Heart left ventricle (tissue), 16 donors: ENCODE results near the gene NKAIN2. TPM values are rescaled to one million over a fixed set of nuclear protein-coding genes. Genes with fewer than 3 reads are reported as not detected.

Experiments
- ATAC-seq, 4 donors: fragments of 200-7000 bp; cut with Tn5 transposase; one replicate each; pipeline ENCODE4 v1.9.1; 2020 to 2022; ENCODE audit warnings: moderate library complexity in 4 of 4, mild to moderate bottlenecking in 3 of 4, moderate number of reproducible peaks in 1 of 4
- DNase-seq, 5 donors: peaks; one replicate each; pipeline ENCODE4 v3.0.0-alpha.2; 2020
- H3K27ac ChIP-seq, 12 donors: fragments of 200-600 bp; sonication (generic) in 4 of 12; one replicate each; pipeline versions ENCODE4 v1.5.0 to v1.8.0; 2016 to 2022; ENCODE audit warnings: mild to moderate bottlenecking in 2 of 12
- H3K27me3 ChIP-seq, 9 donors: fragments of 200-600 bp; sonication (generic) in 2 of 9; one replicate each; pipeline versions ENCODE4 v1.5.1 to v1.8.0; 2016 to 2022; ENCODE audit warnings: mild to moderate bottlenecking in 3 of 9
- H3K36me3 ChIP-seq, 9 donors: fragments of 200-600 bp; sonication (generic) in 2 of 9; one replicate each; pipeline versions ENCODE4 v1.5.0 to v1.8.0; 2018 to 2022; ENCODE audit warnings: mild to moderate bottlenecking in 2 of 9
- H3K4me1 ChIP-seq, 12 donors: fragments of 200-600 bp; sonication (generic) in 4 of 12; one replicate each; pipeline versions ENCODE4 v1.5.0 to v1.8.0; 2016 to 2022; ENCODE audit warnings: mild to moderate bottlenecking in 3 of 12
- H3K4me3 ChIP-seq, 12 donors: fragments of 200-600 bp; sonication (generic) in 4 of 12; one replicate each; pipeline versions ENCODE4 v1.5.0 to v1.8.0; 2017 to 2022; ENCODE audit warnings: mild to moderate bottlenecking in 9 of 12, moderate library complexity in 4 of 12
- H3K9me3 ChIP-seq, 12 donors: fragments of 200-600 bp; sonication (generic) in 4 of 12; one replicate each; pipeline versions ENCODE4 v1.5.0 to v1.8.0; 2016 to 2022; ENCODE audit warnings: mild to moderate bottlenecking in 1 of 12
- POLR2A ChIP-seq, 2 donors: fragments of 450-650 bp; IDR thresholded peaks; one replicate each; pipeline ENCODE4 v1.6.1; 2017; ENCODE audit warnings: antibody characterized with exemption in 2 of 2, mild to moderate bottlenecking in 2 of 2, moderate library complexity in 2 of 2
- WGBS, 4 donors: extraction: QIAGEN DNeasy Blood & Tissue Kit in 2 of 4; methylation state at CpG; one replicate each; pipeline versions ENCODE4 v1.1.5 to v1.1.7; 2013 to 2018; 5-methylcytosine and 5-hydroxymethylcytosine counted together
- intact Hi-C, 10 donors: fragments of 100-400 bp; cut with DNase I; formaldehyde crosslinking; loops; one replicate each; pipeline versions ENCODE4 v1.11.1 to v1.14.2; 2022
- polyA plus RNA-seq, 2 donors: library from polyadenylated mRNA; stranded (reverse); fragments of 200-250 nt; gene quantifications; one replicate each; pipeline ENCODE4 v1.2.3, GENCODE V29; 2013
- total RNA-seq, 9 donors: library from RNA; depleted of rRNA in 2 of 9; stranded (reverse); fragments of >200 nt in 2 of 9; fragmentation: NEBNext Ultra II Directional in 3 of 9; extraction: Animal tissue kit (Norgen Biotek cat#: 25700) in 3 of 9; gene quantifications; one replicate each; pipeline versions ENCODE4 v1.1.0 to v1.2.4, GENCODE V29; 2016 to 2023
- TF ChIP-seq, protein P1 (sequence below), 12 donors: fragments of 200-600 bp; sonication (generic) in 4 of 12; IDR thresholded peaks; one replicate each; pipeline versions ENCODE4 v1.5.0 to v1.8.0; 2018 to 2022; ENCODE audit warnings: antibody characterized with exemption in 12 of 12, mild to moderate bottlenecking in 5 of 12
- donor health status: ischemic (EF 13 %, LVEDD 7.1; RV severe dilation, severe dysfunction).
- donor health status: healthy with polysubstance abuse.
- donor health status: DM: no; HTN: yes; CAD: no.
- donor health status: DM: no; HTN: no; CAD: no.
- donor health status: ischemic (EF 25% LVEDD 6.9; RV normal size, moderate dysfunction).
- donor health status: ischemic (EF 25% LVEDD 5.7; RV mildly dilated, moderate dysfunction).
- donor health status: healthy.
- donor health status: DM: yes; HTN: yes; CAD: no.
- donor health status: ischemic (EF 35%, LVEDD 5.7; RV mildly dilated, moderate dysfunction).
- donor health status: nonischemic (EF 11% LVEDD 7.7; RV severe dilation, severe dysfunction).
- donor health status: DM: yes; HTN: yes; CAD: no.
- donor health status: PGD.
- donor health status: ischemic (EF 29% LVEDD 5.4; RV normal size, mild dysfunction).
- donor health status: nonischemic (EF 23%, LVEDD 6.1; RV moderate dilation, normal function).

NKAIN2 gene
- total and polyA plus RNA-seq, 11 donors = 0.19 to 0.83 (median 0.33) TPM; not detected in 2

DNA sequence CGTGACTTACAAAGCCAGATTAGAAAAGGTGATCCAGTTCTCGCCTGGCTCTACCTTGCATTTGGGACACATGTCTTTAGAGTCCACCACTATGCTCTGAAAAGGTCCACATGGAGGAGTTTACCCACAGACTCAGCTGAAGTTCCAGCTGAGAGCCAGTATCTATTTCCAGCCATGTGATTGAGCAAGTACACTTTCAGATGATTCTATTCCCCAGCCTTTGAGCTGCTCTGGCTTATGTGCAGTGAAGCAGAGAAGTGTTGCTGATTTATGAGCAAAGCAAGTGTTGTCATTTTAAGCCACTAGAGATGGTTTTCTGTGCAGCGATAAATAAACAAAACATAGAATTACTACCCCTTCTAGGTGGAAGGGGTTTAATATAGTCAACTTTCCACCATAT lies 637.8 kb downstream of the NKAIN2 start:
- no peak overlapping the region for H3K4me3 ChIP-seq
- no peaks in the 10 kb centered on the region for H3K4me1 ChIP-seq
- ATAC-seq (no peak), DNase-seq (no peak)
- intact Hi-C loops = no loop called here
- H3K27me3 ChIP-seq = no peaks in the 10 kb centered on the region
- 87 to 91% (median 89%) methylated on average over 3 of the region's 3 CpGs for WGBS, 4 donors
- no peaks in the 10 kb centered on the region for H3K9me3 ChIP-seq
- H3K27ac ChIP-seq = no peak overlapping the region
- H3K36me3 ChIP-seq = no peaks in the 10 kb centered on the region
- TF ChIP-seq, protein P1, sequence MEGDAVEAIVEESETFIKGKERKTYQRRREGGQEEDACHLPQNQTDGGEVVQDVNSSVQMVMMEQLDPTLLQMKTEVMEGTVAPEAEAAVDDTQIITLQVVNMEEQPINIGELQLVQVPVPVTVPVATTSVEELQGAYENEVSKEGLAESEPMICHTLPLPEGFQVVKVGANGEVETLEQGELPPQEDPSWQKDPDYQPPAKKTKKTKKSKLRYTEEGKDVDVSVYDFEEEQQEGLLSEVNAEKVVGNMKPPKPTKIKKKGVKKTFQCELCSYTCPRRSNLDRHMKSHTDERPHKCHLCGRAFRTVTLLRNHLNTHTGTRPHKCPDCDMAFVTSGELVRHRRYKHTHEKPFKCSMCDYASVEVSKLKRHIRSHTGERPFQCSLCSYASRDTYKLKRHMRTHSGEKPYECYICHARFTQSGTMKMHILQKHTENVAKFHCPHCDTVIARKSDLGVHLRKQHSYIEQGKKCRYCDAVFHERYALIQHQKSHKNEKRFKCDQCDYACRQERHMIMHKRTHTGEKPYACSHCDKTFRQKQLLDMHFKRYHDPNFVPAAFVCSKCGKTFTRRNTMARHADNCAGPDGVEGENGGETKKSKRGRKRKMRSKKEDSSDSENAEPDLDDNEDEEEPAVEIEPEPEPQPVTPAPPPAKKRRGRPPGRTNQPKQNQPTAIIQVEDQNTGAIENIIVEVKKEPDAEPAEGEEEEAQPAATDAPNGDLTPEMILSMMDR (IDR thresholded peaks at IDR 0.05) = no peak
- no peak for TF ChIP-seq POLR2A (IDR thresholded peaks at IDR 0.05)

DNA sequence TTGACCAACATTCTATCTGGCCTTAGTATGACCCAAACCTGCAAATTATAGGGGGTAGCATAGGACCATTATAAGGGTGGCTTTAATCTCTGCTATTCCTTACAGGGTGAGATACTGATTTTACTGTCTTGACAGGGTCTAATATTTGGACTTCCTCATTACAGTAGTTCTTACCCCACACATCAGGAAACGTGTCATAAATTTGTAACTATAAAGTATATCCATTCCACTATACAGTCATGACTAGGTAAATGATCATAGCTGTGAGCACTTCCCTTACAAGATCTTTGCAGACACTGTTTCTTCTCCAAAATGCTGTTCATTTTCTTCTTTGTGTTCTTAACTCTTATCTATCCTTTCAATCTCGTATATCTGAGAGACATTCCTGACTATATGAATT lies 639.9 kb downstream of the NKAIN2 start:
- intact Hi-C loops = no loop called here

DNA sequence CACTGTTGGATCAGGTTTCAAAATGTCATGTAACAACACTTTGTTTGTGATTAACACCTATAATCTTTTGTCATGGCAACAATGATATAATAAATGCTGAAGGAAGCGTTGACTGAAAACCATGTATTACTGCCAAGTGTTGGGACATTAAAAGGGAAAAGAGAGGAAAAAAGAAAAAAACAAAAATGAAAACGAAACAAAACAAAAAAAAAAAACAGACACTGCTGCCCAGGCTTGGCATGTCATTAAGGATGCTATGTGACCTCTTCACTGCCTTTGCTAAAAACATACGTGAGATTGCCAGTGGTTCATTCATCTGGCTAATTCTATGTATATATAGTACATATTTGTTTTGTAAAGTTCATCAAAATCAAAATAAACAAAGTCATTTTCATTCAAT lies 641.9 kb downstream of the NKAIN2 start:
- WGBS, 4 donors = 51 to 77% (median 59%) methylated on average over 3 of the region's 3 CpGs
- Histone ChIP-seq H3K4me1 (no peaks in the 10 kb centered on the region), H3K9me3 (no peaks in the 10 kb centered on the region), H3K27me3 (no peaks in the 10 kb centered on the region), H3K27ac (no peak overlapping the region), H3K36me3 (no peaks in the 10 kb centered on the region), H3K4me3 (no peak overlapping the region)
- TF ChIP-seq, protein P1 (IDR thresholded peaks at IDR 0.05) = no peak
- no peak for TF ChIP-seq POLR2A (IDR thresholded peaks at IDR 0.05)
- intact Hi-C loops = no loop called here
- DNase-seq (no peak), ATAC-seq (no peak)

More for the DNA sequence above, 639.9 kb downstream of the NKAIN2 start:
- TF ChIP-seq POLR2A (IDR thresholded peaks at IDR 0.05) = no peak
- TF ChIP-seq, protein P1 (IDR thresholded peaks at IDR 0.05) = no peak
- Histone ChIP-seq H3K27me3 (no peaks in the 10 kb centered on the region), H3K4me1 (no peaks in the 10 kb centered on the region), H3K27ac (no peak overlapping the region), H3K4me3 (no peak overlapping the region), H3K36me3 (no peaks in the 10 kb centered on the region), H3K9me3 (no peaks in the 10 kb centered on the region)
- WGBS, 4 donors = 22 to 48% (median 45%) methylated on average over 2 of the region's 2 CpGs
- DNase-seq (no peak), ATAC-seq (no peak)

DNA sequence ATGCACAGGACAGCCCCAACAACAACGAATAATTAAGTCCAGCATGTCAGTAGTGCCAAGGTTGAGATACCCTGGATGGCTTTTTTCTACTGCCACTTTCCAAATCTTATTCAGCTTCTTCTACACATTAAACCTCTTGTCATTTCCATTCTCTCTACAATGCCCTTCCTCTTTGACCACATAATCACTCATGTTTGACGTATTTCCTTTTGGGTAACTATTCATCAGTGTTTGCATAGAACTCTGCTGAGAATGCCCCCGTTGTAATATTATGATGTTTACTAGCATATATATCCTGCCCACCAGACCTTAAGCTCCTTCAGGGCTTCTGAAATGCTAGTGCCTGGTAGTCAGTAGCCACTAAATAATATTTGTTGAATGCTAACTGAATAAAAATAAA lies 643.3 kb downstream of the NKAIN2 start:
- Histone ChIP-seq H3K9me3 (no peaks in the 10 kb centered on the region), H3K27me3 (no peaks in the 10 kb centered on the region), H3K27ac (no peak overlapping the region), H3K36me3 (no peaks in the 10 kb centered on the region), H3K4me3 (no peak overlapping the region), H3K4me1 (no peaks in the 10 kb centered on the region)
- DNase-seq (no peak), ATAC-seq (no peak)
- WGBS, 4 donors = 44 to 72% (median 51%) methylated on average over 3 of the region's 3 CpGs
- intact Hi-C loops = no loop called here
- TF ChIP-seq, protein P1 (IDR thresholded peaks at IDR 0.05) = no peak
- TF ChIP-seq POLR2A (IDR thresholded peaks at IDR 0.05) = no peak
